NCI-H82 treated with DMSO at 0.1 percent for 48 hours (cell line): Measurements from ENCODE around the gene STYX.
"Not testable (repeated sequence)": the region's sequence is repeated elsewhere in the genome, so short reads cannot be mapped to it uniquely, and the experiment has no call there.

Experiments
- DNase-seq: peaks from one replicate; lab custom pipeline; 2025; ENCODE audit not compliant: unreplicated experiment; lab: John Stamatoyannopoulos, UW

Gene STYX

GRCh38 chr14:52723514-52724359 lies 6.2 kb upstream of the STYX start:
- DNase-seq, result no peak

GRCh38 chr14:52724360-52724644 lies 5.7 kb upstream of the STYX start:
- DNase-seq, result no peak

GRCh38 chr14:52727509-52727908 lies 2.5 kb upstream of the STYX start:
- DNase-seq, result not testable (repeated sequence)

GRCh38 chr14:52729035-52729434 lies 931 bp upstream of the STYX start:
- DNase-seq, result not testable (repeated sequence)

- DNase-seq, result no peak
Observed at GRCh38 chr14:52729585-52729924, 411 bp upstream of the STYX start.

- DNase-seq, result no peak
Observed at GRCh38 chr14:52730709-52731111, 744 bp downstream of the STYX start.

- no peak for DNase-seq
Observed at GRCh38 chr14:52733824-52734223, 3.9 kb downstream of the STYX start.

- DNase-seq, result no peak
Observed at GRCh38 chr14:52735921-52736489, 6.0 kb downstream of the STYX start.

- DNase-seq, result no peak
Observed at GRCh38 chr14:52738409-52738808, 8.4 kb downstream of the STYX start.

GRCh38 chr14:52740751-52741150 lies 10.8 kb downstream of the STYX start:
- DNase-seq, result no peak

GRCh38 chr14:52741865-52742264 lies 11.9 kb downstream of the STYX start:
- DNase-seq, result no peak

GRCh38 chr14:52748647-52749292 lies 18.8 kb downstream of the STYX start:
- DNase-seq, result no peak

GRCh38 chr14:52755607-52756316 lies 25.8 kb downstream of the STYX start:
- DNase-seq, result no peak

- DNase-seq, result no peak
Observed at GRCh38 chr14:52759145-52759544, 29.2 kb downstream of the STYX start.

GRCh38 chr14:52762923-52763322 lies 33.0 kb downstream of the STYX start:
- DNase-seq, result not testable (repeated sequence)

- DNase-seq, result no peak
Observed at GRCh38 chr14:52767058-52767833, 37.3 kb downstream of the STYX start.

GRCh38 chr14:52769887-52770286 lies 39.9 kb downstream of the STYX start:
- DNase-seq, result no peak

GRCh38 chr14:52776816-52777215 lies 46.9 kb downstream of the STYX start:
- no peak for DNase-seq

GRCh38 chr14:52778702-52779101 lies 48.7 kb downstream of the STYX start:
- DNase-seq, result no peak

- no peak for DNase-seq
Observed at GRCh38 chr14:52780893-52781292, 50.9 kb downstream of the STYX start.

- no peak for DNase-seq
Observed at GRCh38 chr14:52781629-52782028, 51.7 kb downstream of the STYX start.
